GM19025 (cell line): ENCODE measurements around the gene TGFBR2.
"Not testable (repeated sequence)": the region's sequence is repeated elsewhere in the genome, so short reads cannot be mapped to it uniquely, and the experiment has no call there.

Experiments
- ATAC-seq: cut with Tn5 transposase; IDR thresholded peaks from one replicate; pipeline ENCODE4 v1.9.1; 2021; ENCODE audit warnings: mild to moderate bottlenecking, low read depth, moderate library complexity; ENCODE audit not compliant: unreplicated experiment

The TGFBR2 gene

GRCh38 chr3:30617653-30618052, 11.3 kb downstream of the TGFBR2 start:
- ATAC-seq, result no peak

GRCh38 chr3:30618526-30618925, 12.1 kb downstream of the TGFBR2 start:
- ATAC-seq, result no peak

- ATAC-seq, result no peak
Measured at GRCh38 chr3:30619318-30619717, 12.9 kb downstream of the TGFBR2 start.

- ATAC-seq, result no peak
Measured at GRCh38 chr3:30620402-30621360, 14.3 kb downstream of the TGFBR2 start.

GRCh38 chr3:30621576-30621975, 15.2 kb downstream of the TGFBR2 start:
- no peak for ATAC-seq

GRCh38 chr3:30622047-30622545, 15.7 kb downstream of the TGFBR2 start:
- ATAC-seq, result no peak

GRCh38 chr3:30622790-30623189, 16.4 kb downstream of the TGFBR2 start:
- ATAC-seq, result no peak

- no peak for ATAC-seq
Measured at GRCh38 chr3:30623351-30623750, 16.9 kb downstream of the TGFBR2 start.

- not testable (repeated sequence) for ATAC-seq
Measured at GRCh38 chr3:30624480-30624879, 18.1 kb downstream of the TGFBR2 start.

GRCh38 chr3:30625541-30626438, 19.4 kb downstream of the TGFBR2 start:
- no peak for ATAC-seq

- no peak for ATAC-seq
Measured at GRCh38 chr3:30626443-30627180, 20.2 kb downstream of the TGFBR2 start.

- no peak for ATAC-seq
Measured at GRCh38 chr3:30628205-30628900, 22.0 kb downstream of the TGFBR2 start.

GRCh38 chr3:30628901-30629590, 22.6 kb downstream of the TGFBR2 start:
- ATAC-seq, result no peak

GRCh38 chr3:30629746-30630145, 23.3 kb downstream of the TGFBR2 start:
- ATAC-seq, result no peak

- no peak for ATAC-seq
Measured at GRCh38 chr3:30630238-30631030, 24.0 kb downstream of the TGFBR2 start.

GRCh38 chr3:30631243-30631904, 25.0 kb downstream of the TGFBR2 start:
- no peak for ATAC-seq

GRCh38 chr3:30632065-30632464, 25.7 kb downstream of the TGFBR2 start:
- ATAC-seq, result no peak

GRCh38 chr3:30632521-30632920, 26.1 kb downstream of the TGFBR2 start:
- no peak for ATAC-seq
